NCI-H2029 treated with DMSO at 0.1 percent for 48 hours (cell line): Measurements from ENCODE around the gene TOMM7.

ENCODE experiments used
- DNase-seq: peaks from one replicate; lab custom pipeline; 2025; lab: John Stamatoyannopoulos, UW

The TOMM7 gene

GRCh38 chr7:22822486-22823141 lies at the start of gene TOMM7:
Gene TOMM7, minus strand, starts transcription at chr7:22822849. Its CDS starts 70 bp downstream, at chr7:22822779.
- peak; percentile 93 for DNase-seq

GRCh38 chr7:22872096-22872807 lies 49.6 kb upstream of the TOMM7 start:
- DNase-seq = no peak

- no peak for DNase-seq
Measured at GRCh38 chr7:22871661-22872060, 49.0 kb upstream of the TOMM7 start.

- no peak for DNase-seq
Measured at GRCh38 chr7:22868509-22868908, 45.9 kb upstream of the TOMM7 start.

GRCh38 chr7:22867589-22867988 lies 44.9 kb upstream of the TOMM7 start:
- no peak for DNase-seq

GRCh38 chr7:22867003-22867402 lies 44.4 kb upstream of the TOMM7 start:
- no peak for DNase-seq

GRCh38 chr7:22865602-22865960 lies 42.9 kb upstream of the TOMM7 start:
- no peak for DNase-seq

GRCh38 chr7:22864855-22865601 lies 42.4 kb upstream of the TOMM7 start:
- no peak for DNase-seq

- DNase-seq = no peak
Measured at GRCh38 chr7:22864301-22864700, 41.7 kb upstream of the TOMM7 start.

GRCh38 chr7:22863156-22863899 lies 40.7 kb upstream of the TOMM7 start:
- DNase-seq = no peak

- no peak for DNase-seq
Measured at GRCh38 chr7:22861576-22861975, 38.9 kb upstream of the TOMM7 start.

GRCh38 chr7:22860784-22861482 lies 38.3 kb upstream of the TOMM7 start:
- no peak for DNase-seq

- DNase-seq = no peak
Measured at GRCh38 chr7:22860337-22860736, 37.7 kb upstream of the TOMM7 start.

GRCh38 chr7:22859641-22860290 lies 37.1 kb upstream of the TOMM7 start:
- no peak for DNase-seq

GRCh38 chr7:22858640-22859561 lies 36.3 kb upstream of the TOMM7 start:
- no peak for DNase-seq

GRCh38 chr7:22858274-22858639 lies 35.6 kb upstream of the TOMM7 start:
- no peak for DNase-seq

GRCh38 chr7:22856416-22856815 lies 33.8 kb upstream of the TOMM7 start:
- no peak for DNase-seq

- DNase-seq = no peak
Measured at GRCh38 chr7:22855049-22855392, 32.4 kb upstream of the TOMM7 start.

- no peak for DNase-seq
Measured at GRCh38 chr7:22854158-22855048, 31.8 kb upstream of the TOMM7 start.
